Stomach (tissue), 9 donors: Measurements from ENCODE around the gene HLA-DOA. TPM values are rescaled to one million over a fixed set of nuclear protein-coding genes. Genes with fewer than 3 reads are reported as not detected.

Experiments used
- DNase-seq, 2 donors: peaks; one replicate each; pipeline versions ENCODE4 v3.0.0 to v3.0.0-alpha.2; 2013 to 2019
- H3K27ac ChIP-seq, 5 donors: fragments of 200-600 bp in 4 of 5; sonication (generic) in 4 of 5; one replicate each; pipeline ENCODE4 v1.5.1; 2013 to 2019; ENCODE audit warnings: mild to moderate bottlenecking in 1 of 5, moderate library complexity in 1 of 5
- H3K27me3 ChIP-seq, 3 donors: fragments of 200-600 bp; sonication (generic); one replicate each; pipeline ENCODE4 v1.5.1; 2017 to 2019; ENCODE audit warnings: mixed run types in 1 of 3
- H3K36me3 ChIP-seq, 4 donors: fragments of 200-600 bp; sonication (generic); 1 replicate in 3 of 4; 2 replicates in 1 of 4; pipeline ENCODE4 v1.5.1; 2016 to 2019
- H3K4me1 ChIP-seq, 4 donors: fragments of 200-600 bp; sonication (generic); one replicate each; pipeline ENCODE4 v1.5.1; 2016 to 2019
- H3K4me3 ChIP-seq, 4 donors: fragments of 200-600 bp; sonication (generic) in 3 of 4; one replicate each; pipeline ENCODE4 v1.5.1; 2016 to 2019; ENCODE audit warnings: mild to moderate bottlenecking in 1 of 4
- H3K9me3 ChIP-seq, 4 donors: fragments of 200-600 bp; sonication (generic); one replicate each; pipeline ENCODE4 v1.5.1; 2016 to 2019
- EP300 ChIP-seq: sonication (generic); formaldehyde crosslinking; IDR thresholded peaks from one replicate; pipeline ENCODE4 v1.6.1; 2017; ENCODE audit warnings: antibody characterized with exemption
- POLR2A ChIP-seq, 4 donors: fragments of 450-650 bp; IDR thresholded peaks; one replicate each; pipeline ENCODE4 v1.6.1; 2016; ENCODE audit warnings: antibody characterized with exemption in 4 of 4, control low read depth in 2 of 4, mild to moderate bottlenecking in 1 of 4, moderate library complexity in 1 of 4
- POLR2AphosphoS5 ChIP-seq, 3 donors: sonication (generic); formaldehyde crosslinking; IDR thresholded peaks; one replicate each; pipeline ENCODE4 v1.6.1; 2016; ENCODE audit warnings: antibody characterized with exemption in 3 of 3
- WGBS, 5 donors: extraction: QIAGEN DNeasy Blood & Tissue Kit in 3 of 5; methylation state at CpG; one replicate each; pipeline versions ENCODE4 v1.1.5 to v1.1.7; 2013 to 2018; 5-methylcytosine and 5-hydroxymethylcytosine counted together
- intact Hi-C: fragments of 100-400 bp; cut with DNase I; formaldehyde crosslinking; loops from one replicate; pipeline ENCODE4 v1.15.1; 2023; ENCODE audit warnings: low total_unique reads
- polyA plus RNA-seq, 3 donors: library from polyadenylated mRNA; stranded (reverse); fragments of 200-250 nt; gene quantifications; one replicate each; pipeline ENCODE4 v1.2.3, GENCODE V29; 2013
- total RNA-seq, 5 donors: library from RNA; depleted of rRNA; stranded (reverse); fragments of >200 nt; gene quantifications; one replicate each; pipeline versions ENCODE4 v1.1.0 to v1.2.3, GENCODE V29; 2014 to 2016
- TF ChIP-seq, protein P1 (sequence below), 7 experiments: fragments of 450-650 bp in 4 of 7; fragments of 200-600 bp in 3 of 7; sonication (generic) in 3 of 7; IDR thresholded peaks; one replicate each; pipeline ENCODE4 v1.5.1; 2016 to 2019; ENCODE audit warnings: antibody characterized with exemption in 7 of 7, control low read depth in 2 of 7, mild to moderate bottlenecking in 1 of 7
- donor health status: healthy with polysubstance abuse.
- donor health status: Bipolar disorder and iron deficiency.
- donor health status: healthy.

The HLA-DOA gene
- total and polyA plus RNA-seq, 8 donors: 0.45 to 3.9 (median 0.92) TPM; not detected in 1

DNA sequence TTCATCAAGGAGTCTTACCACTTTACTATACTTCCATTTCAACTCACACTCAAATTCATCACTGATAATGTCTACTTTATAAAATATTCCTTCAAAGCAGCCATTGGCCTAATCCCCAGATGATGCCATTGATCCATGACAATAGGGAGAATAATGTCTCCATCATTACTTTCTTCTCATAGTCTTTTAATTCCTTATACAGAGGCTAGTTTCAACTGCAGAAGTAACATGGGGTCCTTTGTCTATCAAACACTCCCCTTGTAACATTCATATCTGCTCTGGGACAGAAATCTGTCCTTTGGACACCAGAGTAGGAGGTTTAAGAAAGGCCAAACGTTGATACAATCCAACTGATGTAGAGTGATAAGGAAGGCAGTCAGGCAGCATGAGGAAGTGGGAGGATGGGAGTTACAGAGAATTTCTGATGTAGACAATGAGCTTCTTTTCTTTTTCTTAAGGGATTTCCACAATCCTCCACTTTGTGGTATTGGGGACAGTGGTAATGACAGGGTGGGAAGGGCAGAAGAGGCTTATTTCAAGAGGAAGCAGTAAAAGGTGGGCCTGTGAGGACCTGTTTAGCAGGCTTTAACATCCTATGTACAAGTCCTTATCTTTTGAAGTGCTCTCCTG lies 18.9 kb upstream of the HLA-DOA start:
- no peak overlapping the region for H3K4me3 ChIP-seq
- H3K4me1 ChIP-seq: peaks cover 0 to 3% (median 0%) of the 10 kb centered on the region in 4 donors
- TF ChIP-seq POLR2A (IDR thresholded peaks at IDR 0.05) (no peak), POLR2AphosphoS5 (IDR thresholded peaks at IDR 0.05) (no peak), EP300 (no peak)
- TF ChIP-seq, protein P1, sequence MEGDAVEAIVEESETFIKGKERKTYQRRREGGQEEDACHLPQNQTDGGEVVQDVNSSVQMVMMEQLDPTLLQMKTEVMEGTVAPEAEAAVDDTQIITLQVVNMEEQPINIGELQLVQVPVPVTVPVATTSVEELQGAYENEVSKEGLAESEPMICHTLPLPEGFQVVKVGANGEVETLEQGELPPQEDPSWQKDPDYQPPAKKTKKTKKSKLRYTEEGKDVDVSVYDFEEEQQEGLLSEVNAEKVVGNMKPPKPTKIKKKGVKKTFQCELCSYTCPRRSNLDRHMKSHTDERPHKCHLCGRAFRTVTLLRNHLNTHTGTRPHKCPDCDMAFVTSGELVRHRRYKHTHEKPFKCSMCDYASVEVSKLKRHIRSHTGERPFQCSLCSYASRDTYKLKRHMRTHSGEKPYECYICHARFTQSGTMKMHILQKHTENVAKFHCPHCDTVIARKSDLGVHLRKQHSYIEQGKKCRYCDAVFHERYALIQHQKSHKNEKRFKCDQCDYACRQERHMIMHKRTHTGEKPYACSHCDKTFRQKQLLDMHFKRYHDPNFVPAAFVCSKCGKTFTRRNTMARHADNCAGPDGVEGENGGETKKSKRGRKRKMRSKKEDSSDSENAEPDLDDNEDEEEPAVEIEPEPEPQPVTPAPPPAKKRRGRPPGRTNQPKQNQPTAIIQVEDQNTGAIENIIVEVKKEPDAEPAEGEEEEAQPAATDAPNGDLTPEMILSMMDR (IDR thresholded peaks at IDR 0.05): no peak
- intact Hi-C loops: no loop called here
- peak overlapping the region in 4 of 5 donors; percentile 57 to 76 (median 62) for H3K27ac ChIP-seq
- H3K27me3 ChIP-seq: no peaks in the 10 kb centered on the region
- DNase-seq: no peak
- no peaks in the 10 kb centered on the region for H3K36me3 ChIP-seq
- WGBS, 5 donors: 4 to 10% (median 7%) methylated on average over 1 of the region's 1 CpG
- no peaks in the 10 kb centered on the region for H3K9me3 ChIP-seq

- H3K27ac ChIP-seq: no peak overlapping the region
- no peak for TF ChIP-seq EP300
- TF ChIP-seq POLR2A (IDR thresholded peaks at IDR 0.05): no peak
- no peak for TF ChIP-seq POLR2AphosphoS5 (IDR thresholded peaks at IDR 0.05)
- TF ChIP-seq, protein P1 (IDR thresholded peaks at IDR 0.05): no peak
- intact Hi-C loops: no loop called here
- no peaks in the 10 kb centered on the region for H3K36me3 ChIP-seq
- no peak overlapping the region for H3K4me3 ChIP-seq
- no peak for DNase-seq
- H3K4me1 ChIP-seq: peaks cover 2 to 7% (median 4%) of the 10 kb centered on the region in 4 donors
- H3K27me3 ChIP-seq: no peaks in the 10 kb centered on the region
- no peaks in the 10 kb centered on the region for H3K9me3 ChIP-seq
Observed at GRCh38 chr6:33024521-33024920, 15.1 kb upstream of the HLA-DOA start.

GRCh38 chr6:33023536-33023935 lies 14.1 kb upstream of the HLA-DOA start:
- H3K9me3 ChIP-seq: no peaks in the 10 kb centered on the region
- TF ChIP-seq POLR2AphosphoS5 (IDR thresholded peaks at IDR 0.05) (no peak), POLR2A (IDR thresholded peaks at IDR 0.05) (no peak), EP300 (no peak)
- TF ChIP-seq, protein P1 (IDR thresholded peaks at IDR 0.05): no peak

GRCh38 chr6:33021917-33022316 lies 12.5 kb upstream of the HLA-DOA start:
- WGBS, 5 donors: 88 to 97% (median 94%) methylated on average over 10 to 11 of the region's 11 CpGs
- intact Hi-C loops: no loop called here
- Histone ChIP-seq H3K27ac (no peak overlapping the region), H3K27me3 (no peaks in the 10 kb centered on the region), H3K4me1 (peaks cover 15 to 28% (median 18%) of the 10 kb centered on the region in 4 donors), H3K4me3 (no peak overlapping the region), H3K36me3 (no peaks in the 10 kb centered on the region), H3K9me3 (no peaks in the 10 kb centered on the region)
- TF ChIP-seq POLR2A (IDR thresholded peaks at IDR 0.05): no peak
- no peak for TF ChIP-seq POLR2AphosphoS5 (IDR thresholded peaks at IDR 0.05)
- no peak for TF ChIP-seq EP300
- TF ChIP-seq, protein P1 (IDR thresholded peaks at IDR 0.05): no peak
- DNase-seq: no peak

More at GRCh38 chr6:33023536-33023935, 14.1 kb upstream of the HLA-DOA start:
- WGBS, 5 donors: 56 to 67% (median 62%) methylated on average over 3 of the region's 3 CpGs
- Histone ChIP-seq H3K4me1 (peaks cover 7 to 14% (median 12%) of the 10 kb centered on the region in 4 donors), H3K27ac (no peak overlapping the region), H3K27me3 (no peaks in the 10 kb centered on the region), H3K4me3 (no peak overlapping the region), H3K36me3 (no peaks in the 10 kb centered on the region)
- DNase-seq: no peak
- intact Hi-C loops: no loop called here
